NCI-H128 (cell line): ENCODE measurements around the gene ITPR2.

Experiments used
- DNase-seq: peaks from one replicate; lab custom pipeline; 2025; ENCODE audit not compliant: unreplicated experiment; lab: John Stamatoyannopoulos, UW

The ITPR2 gene

DNA sequence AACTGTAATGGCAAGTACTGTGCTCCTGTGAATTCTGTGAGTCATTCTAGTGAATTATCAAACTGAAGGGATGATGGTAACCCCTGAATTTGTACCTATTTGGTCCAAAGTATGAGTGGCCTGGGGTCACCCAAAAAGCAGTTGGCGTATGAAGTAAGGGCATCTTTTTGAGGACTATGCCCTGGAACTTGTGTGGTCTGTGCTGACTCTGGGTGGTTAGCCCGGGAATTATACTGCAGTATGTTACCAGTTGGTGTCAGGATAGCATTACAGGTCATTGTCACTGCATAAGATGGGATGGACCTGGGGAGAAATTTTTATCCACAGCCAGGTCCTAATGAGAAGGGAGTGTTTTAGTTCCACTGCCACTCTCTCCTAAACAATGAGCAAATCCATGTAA is 462.9 kb downstream of the ITPR2 start:
- DNase-seq = no peak

DNA sequence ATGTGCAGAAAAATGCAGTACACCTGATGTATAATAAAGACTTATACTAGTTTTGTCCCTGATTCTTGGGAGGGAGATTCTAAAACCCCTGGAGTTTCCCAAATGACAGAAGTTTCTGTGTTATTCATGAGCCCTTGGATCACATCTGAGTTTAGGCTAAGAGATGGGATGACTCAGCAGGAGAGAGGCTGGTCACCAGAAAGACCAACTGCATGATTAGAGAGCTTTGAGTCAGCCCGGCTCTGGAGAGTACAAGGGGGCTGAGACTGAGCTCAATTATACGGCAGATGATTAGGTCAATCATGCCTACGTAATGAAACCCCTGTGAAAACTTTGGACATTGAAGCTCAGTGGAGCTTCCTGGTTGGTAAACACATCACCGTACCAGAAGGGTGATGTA is 463.4 kb downstream of the ITPR2 start:
- no peak for DNase-seq

DNA sequence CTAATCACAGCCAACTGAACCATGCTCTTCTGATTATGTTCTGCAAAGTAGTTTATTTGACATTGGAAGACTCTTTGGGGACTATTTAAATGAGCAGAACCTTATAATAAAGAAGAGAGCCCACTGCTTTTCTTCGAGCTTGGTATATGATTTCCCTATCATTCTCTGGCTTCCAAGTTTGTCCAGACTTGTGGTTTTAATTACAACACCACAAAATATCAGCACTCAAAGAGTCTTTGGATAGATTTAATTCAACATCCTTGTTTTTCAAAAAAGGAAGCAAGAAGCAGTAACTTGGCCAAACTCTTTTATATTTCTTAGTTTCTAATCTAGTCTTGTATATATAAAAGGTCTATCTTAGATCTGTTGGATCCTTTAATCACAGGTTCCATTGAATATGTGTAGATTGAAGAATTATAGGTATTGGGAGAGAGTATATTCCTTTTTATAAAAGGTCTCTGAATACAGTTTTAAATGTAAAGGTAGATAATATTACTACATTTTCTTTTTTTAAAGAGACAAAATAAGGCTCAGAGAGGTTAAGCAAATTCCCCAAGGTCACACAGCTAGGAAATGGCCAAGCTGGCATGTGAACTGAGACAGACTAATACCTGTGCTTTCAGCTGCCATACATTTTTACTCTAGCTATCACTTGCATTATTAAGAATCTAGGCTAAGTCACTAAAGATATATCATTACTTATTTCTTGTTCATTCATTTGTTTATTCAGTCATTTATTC is 464.8 kb downstream of the ITPR2 start:
- DNase-seq = no peak

- no peak for DNase-seq
Measured at GRCh38 chr12:26361964-26362363, 471.0 kb downstream of the ITPR2 start.

GRCh38 chr12:26360062-26360461 is 472.9 kb downstream of the ITPR2 start:
- DNase-seq = no peak

GRCh38 chr12:26359576-26359975 is 473.4 kb downstream of the ITPR2 start:
- DNase-seq = no peak

DNA sequence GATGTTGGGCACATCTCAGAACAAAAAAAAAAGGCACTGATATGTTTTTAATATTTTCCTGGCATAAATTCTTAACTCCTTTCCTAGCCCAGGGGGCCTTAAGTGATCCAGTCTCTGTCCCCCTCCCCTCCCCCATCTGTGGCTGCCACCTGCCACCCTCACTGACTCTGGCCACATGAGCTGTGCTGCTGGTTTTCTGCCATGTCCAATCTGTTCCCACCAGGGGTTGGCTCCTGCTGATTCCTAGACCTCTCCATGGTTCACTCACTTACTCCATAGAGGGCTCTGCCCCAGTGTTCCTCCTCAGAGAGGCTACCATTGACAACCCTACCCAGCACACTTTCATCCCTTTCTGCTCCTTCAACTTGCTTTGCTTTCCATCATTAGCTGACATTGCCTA is 474.3 kb downstream of the ITPR2 start:
- DNase-seq = no peak

DNA sequence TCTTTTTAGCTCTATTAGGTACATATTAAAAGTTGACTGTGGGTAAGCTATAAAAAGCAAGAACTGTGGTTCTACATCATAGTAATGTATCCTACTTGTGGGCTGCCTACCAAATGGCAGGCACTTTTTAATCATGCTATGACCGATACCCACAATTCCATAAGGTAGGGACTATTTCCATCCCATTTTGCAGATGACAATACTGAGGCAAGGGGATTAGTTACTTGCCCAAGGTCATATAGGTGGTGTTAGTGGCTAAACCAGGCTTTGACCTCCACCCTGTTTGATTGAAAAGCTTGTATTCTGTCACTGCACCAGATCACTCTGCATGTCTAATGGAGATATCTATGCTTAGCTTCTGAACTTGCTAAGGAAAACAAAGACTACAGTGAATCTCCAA is 485.7 kb downstream of the ITPR2 start:
- DNase-seq = no peak

- no peak for DNase-seq
Measured at GRCh38 chr12:26346736-26347135, 486.3 kb downstream of the ITPR2 start.

DNA sequence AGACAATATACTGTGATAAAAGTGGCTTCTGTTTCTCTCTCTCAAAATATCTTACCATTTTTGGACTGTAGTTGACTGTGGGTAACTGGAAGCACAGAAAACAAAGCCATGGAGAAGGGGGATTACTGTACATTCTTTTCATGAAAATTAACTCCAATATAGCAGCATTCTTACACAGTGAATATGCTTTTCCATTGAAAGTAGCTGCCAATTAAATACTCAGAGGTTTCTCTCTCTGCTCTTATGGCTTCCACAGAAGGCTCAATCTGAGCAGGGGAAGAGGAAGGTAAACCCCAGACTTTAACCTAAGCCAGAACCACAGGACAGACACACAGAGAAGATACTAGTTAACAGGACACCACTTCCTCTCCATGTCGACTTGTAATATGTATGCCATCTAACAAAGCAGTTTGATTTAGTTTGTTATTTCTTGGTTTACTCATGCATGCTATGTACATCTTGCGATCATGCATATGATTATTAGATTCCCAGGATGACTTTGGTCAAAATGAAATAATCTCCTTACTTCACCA is 487.5 kb downstream of the ITPR2 start:
- DNase-seq = no peak

GRCh38 chr12:26341491-26341890 is 491.5 kb downstream of the ITPR2 start:
- DNase-seq = no peak

DNA sequence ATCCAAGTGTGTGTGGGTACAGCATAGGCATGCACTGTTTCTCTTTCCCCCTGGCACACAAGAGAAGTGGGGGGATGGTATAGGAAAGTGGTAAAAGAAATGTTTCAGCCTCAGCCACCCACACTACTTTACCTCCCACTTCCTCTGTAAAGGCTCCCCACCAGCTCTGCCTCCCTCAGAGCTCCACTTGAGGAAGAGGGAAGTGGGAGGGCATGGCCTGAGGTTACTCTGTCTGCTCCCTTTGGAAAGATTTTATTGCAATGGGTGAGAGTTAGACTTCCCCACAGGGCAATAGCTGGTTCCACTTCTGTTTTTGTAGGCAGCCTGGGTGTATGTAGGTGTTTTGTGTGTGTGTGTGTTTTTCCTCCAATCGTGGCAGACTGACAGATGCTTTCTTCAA is 492.3 kb downstream of the ITPR2 start:
- DNase-seq = no peak

- DNase-seq = no peak
Measured at GRCh38 chr12:26339976-26340375, 493.0 kb downstream of the ITPR2 start.

GRCh38 chr12:26338586-26339572 is 494.1 kb downstream of the ITPR2 start:
- no peak for DNase-seq

DNA sequence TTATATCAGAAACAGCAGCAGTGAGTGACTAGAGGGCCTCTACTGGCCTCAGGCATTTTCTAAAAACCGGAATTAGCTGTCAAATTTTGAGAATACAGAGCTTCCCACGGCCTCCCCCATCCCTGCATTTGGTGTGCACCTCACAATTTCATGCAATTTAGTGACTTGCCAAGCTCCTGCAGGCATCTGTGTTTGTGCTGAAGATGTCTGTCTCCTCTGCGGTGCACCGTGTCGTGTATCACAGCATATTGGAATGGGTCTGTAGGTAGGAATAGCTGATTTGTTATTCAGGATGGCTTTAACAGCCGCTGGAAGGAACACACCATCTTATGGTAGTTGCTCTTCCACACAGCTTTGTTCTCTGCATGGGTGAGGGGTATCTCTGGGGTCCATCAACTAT is 497.3 kb downstream of the ITPR2 start:
- DNase-seq = no peak

GRCh38 chr12:26334621-26335124 is 498.3 kb downstream of the ITPR2 start:
- no peak for DNase-seq

DNA sequence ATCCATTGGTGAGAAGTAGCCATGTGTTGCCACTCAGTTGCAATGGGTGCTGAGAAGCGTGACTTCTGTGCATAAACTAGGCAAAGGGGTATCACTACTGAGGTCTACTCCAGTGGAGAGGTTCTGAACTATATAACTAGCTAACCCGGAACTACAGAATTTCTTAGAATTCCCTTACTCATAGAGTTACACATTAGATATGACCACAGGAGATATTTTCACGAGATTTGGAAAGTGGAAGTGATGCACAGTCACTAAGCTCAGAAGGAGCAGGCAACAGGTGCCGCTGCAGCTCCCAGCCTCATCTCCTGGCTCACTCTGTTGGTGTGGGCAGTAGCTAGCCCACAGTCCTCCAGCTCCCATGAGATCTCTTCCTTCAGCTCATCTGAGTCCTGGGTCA is 501.0 kb downstream of the ITPR2 start:
- no peak for DNase-seq

DNA sequence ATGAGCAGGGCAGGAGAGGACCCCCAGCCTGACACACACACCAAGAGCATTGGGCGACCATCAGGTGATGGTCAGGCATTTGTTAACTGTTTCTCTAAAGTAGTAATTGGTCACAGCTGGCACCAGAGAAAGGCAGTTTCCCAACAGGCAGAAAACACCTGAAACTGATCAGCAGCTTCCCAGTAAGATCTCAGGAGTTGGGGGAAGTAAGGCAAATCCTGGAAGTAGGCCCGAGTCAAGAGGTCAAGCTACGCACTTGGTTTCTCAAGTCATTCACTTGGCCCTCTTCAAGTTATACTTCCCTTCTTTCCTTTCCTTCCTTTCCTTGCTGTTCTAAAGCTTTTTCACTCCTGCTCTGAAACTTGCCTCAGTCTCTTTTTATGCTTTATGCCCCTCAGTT is 501.9 kb downstream of the ITPR2 start:
- no peak for DNase-seq

DNA sequence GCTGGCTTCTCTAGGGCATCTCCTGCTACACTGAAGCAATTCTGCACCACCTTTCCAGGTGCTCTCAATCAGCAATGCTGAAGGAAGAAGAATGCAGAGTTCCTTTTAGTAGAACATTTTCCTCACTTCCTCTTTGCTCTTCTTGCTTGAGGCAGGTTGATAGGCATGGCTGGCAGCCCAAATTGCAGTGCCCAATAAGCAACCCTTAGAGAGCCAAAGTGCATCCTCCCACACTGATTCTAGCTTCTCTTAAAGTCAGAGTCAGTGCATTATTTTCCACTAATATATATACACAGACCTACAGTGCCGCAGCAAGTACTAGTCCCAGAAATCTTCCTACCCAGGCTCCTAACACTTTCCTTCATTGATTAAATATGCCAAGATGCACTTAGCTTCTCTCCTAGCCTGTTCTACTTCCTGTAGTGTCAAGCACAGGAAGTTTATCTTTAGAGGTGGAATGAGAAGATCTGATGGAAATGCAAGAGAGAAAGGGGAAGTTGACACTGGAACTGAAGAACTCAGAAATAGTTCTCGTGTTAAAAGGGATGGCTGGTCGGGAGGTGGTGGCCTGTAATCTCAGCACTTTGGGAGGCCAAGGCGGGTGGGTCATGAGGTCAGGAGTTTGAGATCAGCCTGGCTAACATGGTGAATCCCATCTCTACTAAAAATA is 504.9 kb downstream of the ITPR2 start:
- no peak for DNase-seq

- no peak for DNase-seq
Measured at GRCh38 chr12:26323673-26324072, 509.3 kb downstream of the ITPR2 start.

GRCh38 chr12:26319511-26319910 is 513.5 kb downstream of the ITPR2 start:
- no peak for DNase-seq
